Erythroblast (primary cell): Measurements from ENCODE around the gene CCDC116.

ENCODE experiments used
- DNase-seq, 2 experiments: peaks; one replicate each; lab custom pipeline; 2025; lab: John Stamatoyannopoulos, UW
- GATA1 ChIP-seq: IDR thresholded peaks from 2 replicates; pipeline ENCODE4 v1.6.1; 2011; ENCODE audit warnings: low read depth, mild to moderate bottlenecking, control low read depth, low read length, moderate library complexity
- POLR2A ChIP-seq: IDR thresholded peaks from 2 replicates; pipeline ENCODE4 v1.6.1; 2011; ENCODE audit warnings: mild to moderate bottlenecking, low read length

CCDC116 gene

DNA sequence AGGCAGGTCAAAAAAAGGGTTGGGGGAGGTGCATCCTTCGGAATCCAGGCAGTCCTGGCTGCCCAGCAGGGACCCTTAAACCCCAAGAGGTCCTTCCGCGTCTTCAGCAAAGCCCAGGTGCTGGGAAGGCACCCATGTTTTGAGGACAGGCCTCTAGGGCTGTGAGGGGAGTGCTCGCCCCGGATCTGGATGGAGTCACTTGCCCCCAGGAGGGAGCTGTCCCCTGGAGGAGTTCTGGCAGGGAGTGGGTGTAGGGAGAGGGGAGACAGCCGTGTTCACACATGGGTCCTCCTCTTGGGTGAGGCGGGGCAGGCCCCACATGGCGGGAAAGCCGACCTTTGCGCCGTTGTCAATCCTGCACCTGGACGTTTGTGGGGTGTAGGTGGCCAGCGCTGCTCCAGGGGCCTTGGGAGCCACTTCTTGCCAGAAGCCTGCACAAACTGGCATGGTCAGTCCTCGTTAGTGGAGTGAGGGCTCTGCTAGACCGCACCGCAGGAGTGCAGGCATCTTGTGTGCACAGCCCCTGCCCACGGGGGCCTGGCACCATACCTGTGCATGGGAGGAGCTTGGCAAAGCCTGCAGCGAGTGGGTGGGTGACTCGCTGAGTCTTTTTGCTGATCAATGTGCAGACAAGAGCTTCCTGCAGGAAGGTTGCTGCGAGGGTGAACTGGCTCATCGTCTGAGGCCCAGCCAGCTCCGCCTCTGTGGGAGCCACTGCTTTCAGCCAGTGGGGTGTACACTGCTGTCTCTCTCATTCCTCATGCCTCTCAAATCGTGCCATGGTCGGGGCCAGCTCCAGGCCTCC lies 49.2 kb downstream of the CCDC116 start:
- no peak for DNase-seq
- no peak for TF ChIP-seq POLR2A
- TF ChIP-seq GATA1, result no peak

DNA sequence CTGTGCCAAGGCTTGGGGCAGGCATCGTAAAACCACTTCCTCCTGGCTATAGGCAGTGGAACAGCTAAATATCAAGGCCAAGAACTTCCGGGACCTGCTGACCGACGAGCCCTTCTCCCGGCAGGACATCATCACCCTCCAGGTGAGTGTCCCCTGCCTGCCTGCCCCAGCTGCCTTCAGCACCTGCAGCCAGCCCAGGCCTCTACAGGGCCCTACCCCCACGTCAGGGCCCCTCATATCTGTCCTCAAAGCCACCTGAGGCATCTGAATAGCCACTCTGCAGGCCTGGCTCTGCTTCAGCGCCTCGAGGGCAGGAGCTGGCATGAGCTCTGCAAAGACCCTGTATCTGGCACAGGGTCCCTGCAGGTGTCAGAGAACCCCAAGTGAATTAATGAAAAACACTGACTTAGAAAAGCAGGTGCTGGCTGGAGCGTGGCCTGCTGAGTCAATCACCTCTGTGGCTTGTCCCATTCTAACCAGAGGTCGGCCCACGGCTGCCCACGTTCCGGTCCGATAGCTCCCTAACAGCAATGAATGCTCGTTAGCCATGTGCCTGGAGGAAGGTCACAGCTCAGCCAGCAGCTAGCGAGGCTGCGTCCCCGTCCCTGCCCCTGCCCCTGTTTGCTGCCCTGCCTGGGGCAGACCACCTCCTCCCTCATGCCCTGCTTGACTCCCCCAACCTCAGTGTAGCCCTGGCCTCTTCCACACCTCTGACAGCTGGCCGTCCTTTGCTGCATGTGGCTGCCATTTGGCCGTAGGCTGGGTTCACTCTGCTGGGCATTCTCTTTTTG lies 50.0 kb downstream of the CCDC116 start:
- DNase-seq, result no peak
- TF ChIP-seq GATA1 (no peak), POLR2A (no peak)

- DNase-seq, result no peak
- TF ChIP-seq POLR2A (no peak), GATA1 (no peak)
These were observed 50.8 kb downstream of the CCDC116 start for GRCh38 chr22:21683401-21683811.

DNA sequence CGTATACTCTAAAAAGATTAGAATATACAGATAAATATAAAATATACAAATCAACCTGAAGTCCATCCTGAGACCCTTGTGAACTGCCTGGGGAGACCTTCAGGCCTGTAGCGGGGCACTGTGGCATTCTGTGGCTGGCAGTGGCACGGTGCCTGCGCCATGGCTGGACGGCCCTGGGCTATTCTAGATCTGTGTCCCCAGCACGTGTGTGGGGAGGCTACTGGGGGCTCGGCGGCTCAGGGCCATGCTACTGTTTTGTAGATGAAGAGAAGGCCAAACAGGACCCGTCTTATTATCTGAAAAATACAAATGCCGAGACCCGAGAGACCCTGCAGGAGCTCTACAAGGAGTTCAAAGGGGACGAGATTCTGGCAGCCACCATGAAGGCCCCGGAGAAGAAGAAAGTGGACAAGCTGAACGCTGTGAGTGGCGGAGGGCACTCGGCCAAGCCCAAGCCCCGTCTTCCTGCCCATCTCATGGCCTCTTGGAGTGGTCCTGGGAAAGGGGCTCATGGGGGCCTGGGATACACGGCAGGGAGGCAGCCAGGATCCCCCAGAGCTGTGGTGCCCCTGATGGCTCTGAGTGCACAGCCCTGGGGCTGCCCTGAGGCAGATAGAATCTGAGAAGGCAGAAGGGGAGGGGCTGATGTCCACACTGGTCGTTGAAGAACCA lies 52.1 kb downstream of the CCDC116 start:
- no peak for DNase-seq
- TF ChIP-seq POLR2A (no peak), GATA1 (no peak)

DNA sequence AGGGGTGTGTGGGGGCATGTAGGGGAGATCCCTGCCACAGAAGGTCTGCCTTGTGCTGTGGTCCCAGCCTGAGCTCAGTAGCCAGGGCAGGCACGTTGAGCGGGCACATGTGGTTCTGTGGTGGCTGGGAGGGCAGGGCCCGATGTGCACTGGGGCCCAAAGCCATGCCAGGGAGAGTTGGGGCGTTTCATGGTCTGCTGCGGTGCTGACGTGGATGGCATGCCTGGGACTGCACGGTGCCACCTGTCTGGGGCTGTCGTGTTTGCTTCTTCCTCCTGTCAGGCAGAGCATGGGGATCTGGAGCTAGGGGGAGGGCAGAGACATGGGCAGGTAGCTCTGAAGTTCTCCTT lies 52.6 kb downstream of the CCDC116 start:
- no peak for DNase-seq
- TF ChIP-seq GATA1 (no peak), POLR2A (no peak)

GRCh38 chr22:21686193-21686608 lies 53.6 kb downstream of the CCDC116 start:
- DNase-seq, result no peak
- TF ChIP-seq GATA1, result no peak
- TF ChIP-seq POLR2A, result no peak
